ENCODE results near the gene UQCRFS1. TPM values are rescaled to one million over a fixed set of nuclear protein-coding genes. Genes with fewer than 3 reads are reported as not detected.
"Not testable (repeated sequence)": the region's sequence is repeated elsewhere in the genome, so short reads cannot be mapped to it uniquely, and the experiment has no call there.

The UQCRFS1 gene
- 33.1 TPM for total RNA-seq

GRCh38 chr19:29212648-29213573 is at the start of gene UQCRFS1:
Gene UQCRFS1 (minus strand): TSS chr19:29213151. CDS start chr19:29213118, 33 bp downstream.
- peak; percentile 95 for DNase-seq (ENCODE audit: low spot score)

GRCh38 chr19:29262085-29262484 is 49.1 kb upstream of the UQCRFS1 start:
- DNase-seq (ENCODE audit: low spot score): no peak

- no peak for DNase-seq (ENCODE audit: low spot score)
Observed at GRCh38 chr19:29260477-29261317, 47.7 kb upstream of the UQCRFS1 start.

GRCh38 chr19:29259867-29260281 is 46.9 kb upstream of the UQCRFS1 start:
- DNase-seq (ENCODE audit: low spot score): no peak

- DNase-seq (ENCODE audit: low spot score): no peak
Observed at GRCh38 chr19:29259153-29259552, 46.2 kb upstream of the UQCRFS1 start.

GRCh38 chr19:29256516-29256915 is 43.6 kb upstream of the UQCRFS1 start:
- DNase-seq (ENCODE audit: low spot score): no peak

- no peak for DNase-seq (ENCODE audit: low spot score)
Observed at GRCh38 chr19:29255912-29256311, 43.0 kb upstream of the UQCRFS1 start.

- no peak for DNase-seq (ENCODE audit: low spot score)
Observed at GRCh38 chr19:29255006-29255405, 42.1 kb upstream of the UQCRFS1 start.

- not testable (repeated sequence) for DNase-seq (ENCODE audit: low spot score)
Observed at GRCh38 chr19:29249798-29250197, 36.8 kb upstream of the UQCRFS1 start.

GRCh38 chr19:29248332-29248844 is 35.4 kb upstream of the UQCRFS1 start:
- DNase-seq (ENCODE audit: low spot score): no peak

- no peak for DNase-seq (ENCODE audit: low spot score)
Observed at GRCh38 chr19:29247872-29248271, 34.9 kb upstream of the UQCRFS1 start.

- DNase-seq (ENCODE audit: low spot score): no peak
Observed at GRCh38 chr19:29247471-29247870, 34.5 kb upstream of the UQCRFS1 start.

- no peak for DNase-seq (ENCODE audit: low spot score)
Observed at GRCh38 chr19:29247051-29247450, 34.1 kb upstream of the UQCRFS1 start.

GRCh38 chr19:29245215-29245614 is 32.3 kb upstream of the UQCRFS1 start:
- no peak for DNase-seq (ENCODE audit: low spot score)

GRCh38 chr19:29241324-29241723 is 28.4 kb upstream of the UQCRFS1 start:
- DNase-seq (ENCODE audit: low spot score): no peak

GRCh38 chr19:29239213-29239776 is 26.3 kb upstream of the UQCRFS1 start:
- no peak for DNase-seq (ENCODE audit: low spot score)

GRCh38 chr19:29233591-29233990 is 20.6 kb upstream of the UQCRFS1 start:
- peak; percentile 15 for DNase-seq (ENCODE audit: low spot score)

GRCh38 chr19:29232315-29232852 is 19.4 kb upstream of the UQCRFS1 start:
- no peak for DNase-seq (ENCODE audit: low spot score)

GRCh38 chr19:29231306-29231705 is 18.4 kb upstream of the UQCRFS1 start:
- DNase-seq (ENCODE audit: low spot score): not testable (repeated sequence)

- DNase-seq (ENCODE audit: low spot score): no peak
Observed at GRCh38 chr19:29217616-29218015, 4.7 kb upstream of the UQCRFS1 start.

- no peak for DNase-seq (ENCODE audit: low spot score)
Observed at GRCh38 chr19:29216021-29216420, 3.1 kb upstream of the UQCRFS1 start.
